Measurements from ENCODE around the gene FAM124A.
"Not testable (repeated sequence)": the region's sequence is repeated elsewhere in the genome, so short reads cannot be mapped to it uniquely, and the experiment has no call there.

FAM124A gene

DNA sequence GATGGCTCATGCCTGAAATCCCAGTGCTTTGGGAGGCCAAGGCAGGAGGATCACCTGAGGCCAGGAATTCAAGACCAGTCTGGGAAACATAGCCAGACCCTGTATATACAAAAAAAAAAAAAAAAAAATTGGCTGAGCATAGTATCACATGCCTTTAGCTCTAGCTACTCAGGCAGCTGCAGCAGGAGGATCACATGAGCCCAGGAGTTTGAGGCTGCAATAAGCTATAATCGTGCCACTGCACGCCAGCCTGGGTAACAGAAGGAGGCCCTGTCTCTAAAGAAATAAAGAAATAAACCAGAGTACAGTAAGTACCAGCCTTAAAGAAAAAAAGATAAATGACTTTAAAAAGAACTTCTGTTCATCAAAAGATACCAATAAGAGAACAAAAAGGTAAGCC lies 52.9 kb downstream of the FAM124A start:
- DNase-seq: no peak

DNA sequence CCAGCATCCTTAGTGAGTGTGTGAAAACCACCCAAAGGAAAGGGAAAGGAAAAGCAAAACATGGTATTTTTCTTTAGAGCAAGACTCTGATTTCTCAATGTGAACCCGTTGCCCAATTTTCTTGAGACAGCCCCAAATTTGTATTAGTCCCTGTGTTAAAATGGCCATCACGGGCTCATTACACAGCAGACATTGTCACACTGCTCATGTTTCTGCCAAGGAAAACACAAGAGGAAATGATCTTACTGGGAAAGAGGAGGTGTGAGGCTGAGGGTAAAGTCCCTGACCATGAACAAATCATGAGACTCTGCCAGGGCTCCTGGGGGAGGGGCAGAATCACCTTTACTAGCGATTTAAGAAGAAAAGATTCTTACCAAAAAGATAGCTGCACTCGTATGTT lies 54.4 kb downstream of the FAM124A start:
- no peak for DNase-seq

DNA sequence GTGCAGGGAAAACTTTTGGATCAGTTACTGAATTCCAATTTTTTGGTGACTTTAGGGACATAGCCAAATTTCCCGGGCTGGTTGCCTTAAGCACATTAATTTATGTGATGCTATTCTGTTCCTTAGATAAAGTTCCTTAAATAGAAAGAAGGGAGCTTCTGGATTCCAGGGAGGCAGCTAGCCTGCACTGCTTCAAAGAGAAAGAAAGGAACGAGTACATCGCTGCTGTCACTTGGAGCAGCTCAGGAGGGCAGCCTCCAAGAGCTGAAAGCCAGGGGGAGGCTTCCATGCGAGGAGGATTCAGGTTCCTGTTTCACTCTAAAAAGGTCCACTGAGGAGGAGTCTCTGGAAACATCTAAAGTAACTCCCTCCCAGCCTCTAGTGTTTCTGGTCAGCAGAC lies 55.7 kb downstream of the FAM124A start:
- DNase-seq: no peak

DNA sequence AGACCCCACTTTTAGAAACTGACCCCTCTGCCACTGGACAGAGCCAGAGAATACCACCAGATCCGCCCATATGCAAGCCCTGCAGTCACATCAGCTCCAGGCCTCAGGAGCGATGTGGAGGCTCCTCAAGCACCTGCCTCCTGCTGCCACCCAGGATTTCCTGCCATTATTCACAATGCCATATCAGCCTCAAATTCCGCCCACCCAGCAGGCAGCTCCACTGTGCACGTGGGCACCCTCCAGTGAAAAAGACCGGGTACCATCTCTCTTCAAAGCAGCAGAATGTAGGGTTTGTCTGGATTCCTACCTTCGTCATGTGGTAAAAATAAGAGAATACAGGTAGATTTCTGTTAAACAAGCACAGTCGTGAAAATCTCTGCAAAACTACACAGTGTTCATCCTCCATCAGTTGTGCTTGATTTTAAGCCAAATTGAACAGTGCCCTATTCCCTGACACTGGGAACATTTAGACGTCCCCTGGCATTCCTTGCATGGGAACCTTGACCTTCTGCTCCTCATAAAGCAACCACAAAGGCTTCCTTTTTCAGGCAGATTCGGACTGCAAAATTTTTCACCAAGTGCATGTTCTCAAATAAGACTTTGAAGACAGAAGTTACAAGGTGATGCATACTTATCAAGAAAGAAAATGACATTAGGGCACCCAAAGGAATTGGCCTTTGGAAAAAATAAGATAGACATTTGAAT lies 56.4 kb downstream of the FAM124A start:
- DNase-seq: no peak

DNA sequence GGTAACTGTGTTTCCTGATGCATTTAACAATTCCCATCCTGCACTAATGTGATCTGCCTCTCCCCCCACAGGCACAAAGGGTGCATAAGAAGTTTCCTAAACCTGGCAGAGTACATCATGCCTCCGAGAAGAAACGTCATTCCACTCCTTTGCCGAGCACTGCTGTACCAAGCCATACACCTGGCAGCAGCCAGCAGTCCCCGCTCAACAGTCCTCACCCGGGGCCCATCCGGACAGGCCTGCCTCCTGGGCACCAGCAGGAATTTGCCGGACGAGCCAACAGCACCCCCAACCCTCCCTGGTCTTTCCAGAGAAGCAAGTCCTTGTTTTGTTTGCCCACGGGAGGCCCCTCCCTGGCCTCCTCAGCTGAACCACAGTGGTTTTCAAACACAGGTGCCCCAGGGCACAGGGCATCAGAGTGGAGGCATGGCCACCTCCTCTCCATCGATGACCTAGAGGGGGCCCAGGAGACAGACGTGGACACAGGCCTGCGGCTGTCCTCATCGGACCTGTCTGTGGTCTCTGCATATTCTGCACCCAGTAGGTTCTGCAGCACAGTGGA lies 58.3 kb downstream of the FAM124A start:
- no peak for DNase-seq

DNA sequence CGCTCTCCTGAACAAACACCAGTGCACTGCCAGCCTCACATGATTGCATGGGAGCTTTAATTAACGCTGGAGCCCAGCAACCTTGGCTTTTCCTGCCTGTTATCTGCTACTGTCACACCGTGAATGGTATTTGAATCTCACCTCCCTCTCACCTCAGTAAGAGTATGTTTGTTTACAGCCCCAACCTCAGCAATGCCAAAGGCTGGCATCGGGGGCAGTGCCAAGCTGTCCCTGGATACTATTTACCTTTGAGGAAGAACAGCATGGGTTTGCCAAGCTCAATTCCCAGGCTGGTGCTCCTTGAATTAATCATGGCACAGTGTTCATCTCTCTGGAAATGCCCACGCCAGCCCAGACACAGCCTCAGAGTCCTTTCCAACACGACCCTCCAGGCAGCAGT lies 60.1 kb downstream of the FAM124A start:
- DNase-seq: no peak

DNA sequence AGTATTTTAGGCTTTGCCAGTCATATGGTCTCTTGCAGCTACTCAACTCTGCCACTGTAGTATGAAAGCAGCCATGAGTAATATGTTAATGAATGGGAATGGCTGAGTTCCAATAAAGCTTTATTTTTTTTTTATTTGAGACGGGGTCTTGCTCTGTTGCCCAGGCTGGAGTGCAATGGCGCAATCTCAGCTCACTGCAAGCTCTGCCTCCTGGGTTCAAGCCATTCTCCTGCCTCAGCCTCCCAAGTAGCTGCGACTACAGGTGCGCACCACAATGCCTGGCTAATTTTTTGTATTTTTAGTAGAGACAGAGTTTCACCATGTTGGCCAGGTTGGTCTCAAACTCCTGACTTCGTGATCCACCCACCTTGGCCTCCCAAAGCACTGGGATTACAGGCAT lies 60.7 kb downstream of the FAM124A start:
- DNase-seq: not testable (repeated sequence)

DNA sequence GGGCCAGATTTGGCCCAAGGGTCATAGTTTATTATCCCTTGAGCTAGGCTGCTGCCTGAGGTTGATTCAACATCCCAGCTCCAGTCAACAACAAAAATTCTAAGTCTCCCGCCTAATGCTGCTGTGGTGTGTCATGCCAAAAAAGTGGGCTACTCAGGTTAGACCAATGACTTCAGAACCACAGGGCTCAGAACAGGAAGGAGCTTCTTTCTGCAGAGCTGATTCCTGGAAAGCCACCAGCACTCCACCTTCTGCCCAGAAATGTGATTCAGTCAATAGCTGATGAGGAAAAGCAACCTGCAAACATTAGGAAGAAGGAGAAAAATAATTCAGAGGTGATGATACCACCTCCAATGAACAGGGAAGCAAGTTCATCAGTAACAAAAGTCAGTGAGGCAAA lies 61.2 kb downstream of the FAM124A start:
- no peak for DNase-seq

DNA sequence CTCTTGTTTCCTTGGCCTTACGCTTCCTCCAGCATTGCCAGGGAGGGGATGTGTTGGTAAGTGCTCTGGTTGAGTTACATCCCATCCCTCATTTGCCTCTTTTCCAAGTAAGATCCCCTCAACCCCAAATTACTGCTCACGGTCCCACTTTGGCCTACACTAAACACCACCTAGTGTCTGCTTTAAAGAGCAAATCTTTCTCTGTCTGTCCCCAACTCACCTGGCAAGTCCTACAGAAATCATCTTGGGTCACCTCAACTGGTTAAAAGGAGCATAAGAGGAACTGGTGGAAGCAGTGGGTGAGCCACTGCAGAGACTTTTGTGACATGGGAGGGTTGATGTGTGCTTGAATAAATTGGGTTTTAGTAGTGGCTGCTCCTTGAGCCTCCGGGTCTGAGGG lies 62.1 kb downstream of the FAM124A start:
- no peak for DNase-seq

DNA sequence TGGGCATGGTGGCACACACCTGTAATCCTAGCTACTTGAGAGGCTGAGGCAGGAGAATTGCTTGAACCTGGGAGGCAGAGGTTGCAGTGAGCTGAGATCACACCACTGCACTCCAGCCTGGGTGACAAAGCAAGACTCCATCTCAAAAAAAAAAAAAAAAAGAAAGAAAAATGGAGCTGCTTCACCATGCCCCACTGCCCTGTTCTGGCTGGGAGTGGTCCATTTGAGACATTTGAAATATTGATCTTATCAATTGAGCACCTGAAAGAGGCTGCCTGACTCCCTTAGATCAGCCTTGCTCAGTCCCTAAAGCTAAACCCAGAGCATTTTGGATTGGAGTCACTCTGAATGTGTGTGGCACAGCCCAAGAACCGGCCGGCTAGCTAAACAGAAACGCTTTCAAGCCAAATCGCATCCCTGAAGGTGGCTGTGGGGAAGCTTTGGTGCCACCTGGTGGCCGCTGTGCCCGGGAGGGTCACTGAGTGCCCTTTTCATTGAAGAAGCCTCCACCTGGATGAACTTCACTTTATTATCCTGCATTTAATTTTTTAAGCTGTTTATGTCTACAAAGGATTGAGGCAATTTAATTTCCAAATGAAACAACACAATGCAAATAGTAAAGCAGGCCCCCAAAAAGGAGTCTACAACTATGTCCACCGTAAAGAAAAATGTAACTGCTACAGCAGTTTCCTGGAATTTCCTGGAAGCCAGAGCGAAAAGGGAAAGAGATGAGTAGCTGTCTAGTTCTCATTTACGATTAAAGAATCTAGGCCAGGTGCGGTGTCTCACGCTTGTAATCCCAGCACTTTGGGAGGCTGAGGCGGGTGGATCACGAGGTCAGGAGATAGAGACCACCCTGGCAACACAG lies 64.2 kb downstream of the FAM124A start:
- peak; percentile 86 for DNase-seq

DNA sequence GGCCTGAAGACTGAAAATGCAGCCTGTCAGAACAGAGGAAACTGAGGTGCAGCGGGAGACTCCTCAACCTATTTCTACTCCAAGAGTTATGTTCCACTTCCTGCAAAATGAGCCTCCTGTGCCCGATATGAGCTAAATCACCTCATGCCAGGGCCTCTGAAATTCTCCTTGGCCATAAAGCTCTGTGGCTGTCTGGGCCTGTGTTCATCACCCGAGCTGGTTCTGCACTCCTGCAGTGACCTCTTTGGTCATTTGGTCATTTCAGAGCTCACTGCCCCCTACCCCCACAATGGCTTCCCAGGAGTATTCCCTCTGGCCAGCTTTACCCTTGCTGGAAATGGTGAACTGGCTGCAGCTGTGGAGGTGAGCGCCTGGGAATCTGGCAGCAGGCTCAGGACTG lies 65.6 kb downstream of the FAM124A start:
- no peak for DNase-seq

DNA sequence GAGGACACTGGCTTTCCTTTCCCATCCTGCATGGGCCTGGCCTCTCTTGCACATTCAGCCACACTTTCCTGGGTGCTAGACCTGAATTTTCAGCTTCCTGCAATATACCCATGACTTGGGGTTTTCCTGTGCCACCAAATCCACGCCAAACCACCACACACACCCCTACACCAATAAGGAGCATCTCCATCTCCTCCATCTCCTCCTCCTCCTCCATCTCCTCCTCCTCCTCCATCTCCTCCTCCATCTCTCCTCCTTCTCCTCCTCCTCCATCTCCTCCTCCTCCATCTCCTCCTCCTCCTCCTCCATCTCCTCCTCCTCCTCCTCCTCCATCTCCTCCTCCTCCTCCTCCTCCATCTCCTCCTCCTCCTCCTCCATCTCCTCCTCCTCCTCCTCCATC lies 66.1 kb downstream of the FAM124A start:
- not testable (repeated sequence) for DNase-seq

DNA sequence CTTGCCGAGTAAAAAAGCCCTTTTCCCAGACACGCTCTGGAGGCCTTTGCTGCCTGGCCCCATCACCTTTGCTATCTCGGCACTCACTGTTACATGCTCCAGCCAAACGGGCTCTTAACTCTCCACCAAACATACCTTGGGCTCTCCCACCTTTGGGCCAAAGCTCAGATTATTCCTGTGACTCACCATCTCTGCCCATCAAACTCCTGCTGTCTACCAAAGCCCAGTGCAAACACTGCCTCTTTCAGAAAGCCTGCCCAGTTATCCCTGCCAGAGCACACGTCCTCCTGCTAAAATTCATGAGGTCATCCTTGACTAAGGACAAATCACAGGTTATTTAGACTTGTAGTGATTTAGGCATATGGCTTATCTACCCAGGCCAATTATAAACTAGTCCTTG lies 69.1 kb downstream of the FAM124A start:
- DNase-seq: no peak

DNA sequence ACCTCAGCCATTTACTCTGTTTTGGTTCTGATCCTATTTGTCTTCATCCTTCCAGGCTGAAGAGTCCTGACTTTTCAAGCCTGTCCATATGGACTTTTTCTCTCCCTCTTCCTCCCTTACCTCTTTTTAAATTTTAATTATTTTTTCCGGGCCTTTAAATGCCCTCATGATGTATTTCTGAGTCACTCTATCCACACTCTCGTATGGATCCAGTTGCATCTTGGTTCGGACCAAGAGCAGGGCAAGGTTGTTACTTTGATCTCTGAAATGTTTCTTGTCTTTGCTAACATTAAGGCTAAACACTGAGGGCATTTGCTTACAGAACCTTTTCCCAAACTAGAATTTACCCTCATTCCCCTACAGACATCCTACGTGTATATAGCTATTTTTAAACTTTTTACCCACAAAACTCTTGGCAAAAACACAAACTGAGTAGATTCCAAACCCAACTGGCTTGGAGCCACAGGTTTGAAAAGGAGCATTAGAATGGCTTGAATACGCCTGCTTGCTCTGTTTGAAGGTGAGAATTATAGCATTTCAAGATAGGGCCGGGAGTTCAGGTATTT lies 69.9 kb downstream of the FAM124A start:
- no peak for DNase-seq

DNA sequence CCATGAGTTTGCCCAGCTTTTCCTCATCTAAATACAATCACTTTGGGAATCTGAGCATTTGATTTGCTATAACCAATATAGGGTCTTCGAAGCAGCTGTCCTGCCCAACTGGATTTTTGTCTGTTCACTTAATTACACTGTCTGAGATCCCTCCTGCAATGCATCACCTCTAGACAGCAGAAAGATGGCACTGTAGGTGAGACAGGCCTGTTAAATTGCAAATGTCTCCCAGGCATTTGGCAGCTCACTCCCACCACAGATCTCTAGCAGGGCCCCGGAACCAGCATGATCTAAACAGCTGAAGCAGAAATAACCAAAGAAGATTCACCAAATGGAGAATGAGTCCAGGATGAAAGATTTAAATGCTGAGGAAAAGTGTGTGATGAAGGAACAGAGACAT lies 75.4 kb downstream of the FAM124A start:
- DNase-seq: no peak

DNA sequence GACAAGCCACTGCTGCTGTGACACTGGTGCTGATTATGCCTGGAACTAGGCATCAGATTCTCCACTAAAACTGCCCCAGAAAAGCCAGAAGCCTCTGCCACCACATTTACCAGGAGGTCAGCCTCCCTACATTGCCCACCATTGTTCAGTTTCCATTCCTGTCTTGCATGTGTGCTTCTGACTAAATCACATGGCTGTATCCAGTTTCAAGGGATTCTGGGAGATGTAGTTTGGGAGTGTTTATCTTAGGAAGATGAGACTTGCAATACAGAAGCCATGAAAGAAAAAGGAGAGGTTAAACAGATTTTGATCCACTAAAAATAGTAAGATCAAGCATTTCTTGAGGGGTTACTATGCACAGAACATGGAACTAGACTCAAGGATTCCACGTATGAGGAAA lies 76.6 kb downstream of the FAM124A start:
- DNase-seq: no peak

DNA sequence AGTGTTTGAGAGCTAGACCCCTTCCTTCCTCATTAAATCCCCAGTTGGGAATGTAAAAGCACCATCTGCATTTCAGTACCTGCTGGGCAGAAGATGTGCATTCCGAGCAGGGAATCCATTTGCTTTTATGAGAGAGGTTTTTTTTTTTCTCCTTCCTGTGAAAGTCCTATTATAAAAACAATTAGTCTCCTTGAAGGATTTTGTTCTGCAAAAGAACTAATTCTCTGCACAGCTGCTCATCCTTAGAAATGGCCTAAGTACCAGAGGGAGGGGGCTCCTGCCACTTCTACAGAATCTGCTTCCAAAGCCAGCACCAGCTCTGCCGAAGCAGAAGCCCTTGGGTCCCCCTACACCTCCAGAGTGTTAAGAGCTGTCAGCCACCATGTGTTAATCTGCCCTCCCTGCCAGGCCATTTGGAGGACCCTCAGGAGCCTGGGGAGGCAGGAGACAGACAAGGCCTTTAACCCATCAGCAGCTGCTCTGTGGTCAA lies 80.9 kb downstream of the FAM124A start:
- DNase-seq: no peak

DNA sequence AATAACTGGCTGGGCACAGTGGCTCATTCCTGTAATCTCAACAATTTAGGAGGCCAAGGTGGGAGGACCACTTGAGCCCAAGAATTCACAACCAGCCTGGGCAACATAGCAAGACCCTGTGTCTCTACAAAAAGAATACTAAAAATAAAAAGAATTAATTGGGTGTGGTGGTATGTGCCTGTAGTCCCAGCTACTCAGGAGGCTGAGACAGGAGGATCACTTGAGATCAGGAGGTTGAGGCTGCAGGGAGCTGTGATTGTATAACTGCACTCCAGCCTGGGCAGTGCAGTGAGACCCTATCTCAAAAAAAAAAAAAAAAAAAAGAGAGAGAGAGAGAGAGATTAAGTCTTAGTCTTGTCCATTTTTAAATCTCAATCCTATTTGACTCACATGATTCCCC lies 81.7 kb downstream of the FAM124A start:
- DNase-seq: no peak

DNA sequence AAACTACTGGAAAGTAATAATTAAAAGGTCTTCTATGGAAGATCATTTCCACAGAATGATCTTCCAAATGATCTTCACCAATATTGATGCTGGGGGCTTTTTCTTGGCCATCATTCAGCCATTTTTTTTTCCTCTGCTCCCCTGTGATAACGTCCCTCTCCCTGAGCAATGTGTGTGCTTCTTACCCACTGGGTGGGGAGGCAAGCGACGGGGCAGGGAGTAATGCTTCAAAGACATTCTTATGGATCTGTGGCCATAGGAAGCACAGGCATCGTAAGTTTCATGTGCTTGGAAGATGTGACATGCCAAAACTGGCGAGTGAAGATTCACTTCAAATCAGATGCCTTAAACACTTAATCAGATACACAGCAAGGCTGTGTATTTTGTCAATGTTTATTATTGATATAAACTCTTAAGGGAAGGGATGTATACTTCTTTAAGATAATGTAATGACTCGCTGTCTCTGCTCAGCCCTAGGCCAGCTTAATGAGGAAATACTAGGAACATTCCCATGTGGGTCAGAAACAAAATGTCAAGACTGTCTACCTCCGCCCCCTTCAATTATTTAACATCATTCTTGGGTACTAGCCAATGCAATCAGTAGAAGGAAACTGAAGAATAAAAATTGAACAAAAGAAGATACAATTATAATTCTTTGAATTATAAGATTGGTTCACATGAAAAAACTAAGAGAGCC lies 83.2 kb downstream of the FAM124A start:
- DNase-seq: no peak

DNA sequence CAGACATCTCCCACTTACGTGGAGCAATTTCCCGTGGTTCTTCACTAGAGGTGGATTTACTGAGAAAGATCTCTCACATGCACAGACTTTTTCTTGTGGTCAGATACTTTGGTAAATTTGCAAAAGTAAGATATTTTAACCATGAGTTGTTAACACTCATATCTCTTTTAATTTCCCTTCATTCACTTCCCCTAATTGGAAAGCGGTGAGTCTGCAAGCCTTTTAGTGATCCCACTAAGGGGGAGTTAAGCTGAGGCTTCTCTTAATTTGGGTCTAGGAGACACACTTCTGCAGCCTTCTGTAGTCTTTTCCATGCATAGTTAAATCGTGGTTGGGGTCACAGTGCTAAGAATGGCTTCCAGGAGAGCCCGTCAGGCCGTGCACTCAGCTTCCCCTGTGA lies 86.6 kb downstream of the FAM124A start:
- no peak for DNase-seq

DNA sequence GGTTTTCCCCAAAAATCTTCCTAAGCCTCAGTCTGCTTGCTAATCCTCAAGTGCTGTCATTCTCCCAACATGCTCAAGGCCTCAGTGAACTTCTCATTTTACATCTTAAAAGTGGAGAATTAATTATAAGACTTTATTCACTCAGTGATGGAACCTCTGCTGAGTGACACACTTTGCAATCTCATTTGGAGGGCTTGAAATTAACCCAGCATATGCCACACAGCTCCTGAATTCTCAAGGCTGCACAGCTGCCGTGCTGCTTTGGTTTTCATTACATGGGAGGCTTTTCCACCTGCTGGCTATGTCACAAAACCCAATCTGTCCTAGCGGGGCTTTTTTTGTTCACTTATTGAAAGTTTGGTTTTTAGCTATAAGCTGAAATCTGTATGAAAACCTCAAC lies 89.0 kb downstream of the FAM124A start:
- no peak for DNase-seq

DNA sequence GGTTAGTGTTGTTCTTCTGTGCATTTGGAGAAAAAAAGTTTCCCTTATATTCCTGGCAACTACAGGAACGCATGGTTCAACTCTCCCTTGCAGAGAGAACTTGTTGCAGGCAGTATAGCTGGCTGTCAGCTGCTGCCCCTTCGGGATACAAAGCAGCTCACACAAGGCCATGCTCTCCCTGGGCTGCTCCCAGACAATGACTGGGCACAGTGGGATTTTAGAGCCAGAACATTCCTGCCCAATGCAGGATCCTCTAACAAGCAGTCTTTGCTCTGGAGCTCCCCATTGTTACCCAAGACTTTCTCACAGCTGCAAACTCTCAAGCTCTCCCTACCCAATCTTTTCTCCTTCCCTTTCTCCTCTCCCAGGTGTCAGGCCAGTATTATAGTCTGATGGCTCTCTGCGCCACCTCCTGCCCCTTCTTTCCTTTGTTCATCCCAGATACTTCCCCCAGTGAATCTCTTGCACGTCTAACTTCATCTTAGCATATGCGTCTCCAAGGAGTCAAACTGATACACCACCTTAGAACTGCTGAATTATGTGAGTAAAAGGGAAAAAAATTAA lies 89.8 kb downstream of the FAM124A start:
- DNase-seq: no peak

DNA sequence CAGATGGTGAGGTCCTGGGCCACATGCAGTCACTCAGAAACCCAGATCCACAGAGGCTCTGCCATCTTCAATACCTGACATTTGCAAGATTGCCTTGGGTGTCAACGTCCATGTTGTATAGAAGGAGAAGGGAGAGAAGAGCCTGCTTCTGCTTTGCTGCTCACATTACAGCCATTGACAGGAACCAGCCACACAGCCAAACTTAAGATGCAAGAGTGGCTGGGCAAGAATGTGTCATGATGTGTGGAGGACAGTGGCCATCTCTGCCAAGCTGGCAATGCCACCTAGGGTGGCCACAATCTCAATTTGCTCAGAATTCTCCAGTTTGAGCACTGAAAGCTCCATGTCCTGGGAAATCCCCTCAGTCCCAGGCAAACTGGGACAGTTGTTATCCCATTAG lies 91.4 kb downstream of the FAM124A start:
- no peak for DNase-seq
